ENCODE data around the gene GSTM5. TPM values are rescaled to one million over a fixed set of nuclear protein-coding genes. Genes with fewer than 3 reads are reported as not detected.
"Not testable (repeated sequence)": the region's sequence is repeated elsewhere in the genome, so short reads cannot be mapped to it uniquely, and the experiment has no call there.

GSTM5 gene
- polyA plus RNA-seq (2013, experiment 1 of 2): not detected
- not detected for polyA plus RNA-seq (2013, experiment 2 of 2)

DNA sequence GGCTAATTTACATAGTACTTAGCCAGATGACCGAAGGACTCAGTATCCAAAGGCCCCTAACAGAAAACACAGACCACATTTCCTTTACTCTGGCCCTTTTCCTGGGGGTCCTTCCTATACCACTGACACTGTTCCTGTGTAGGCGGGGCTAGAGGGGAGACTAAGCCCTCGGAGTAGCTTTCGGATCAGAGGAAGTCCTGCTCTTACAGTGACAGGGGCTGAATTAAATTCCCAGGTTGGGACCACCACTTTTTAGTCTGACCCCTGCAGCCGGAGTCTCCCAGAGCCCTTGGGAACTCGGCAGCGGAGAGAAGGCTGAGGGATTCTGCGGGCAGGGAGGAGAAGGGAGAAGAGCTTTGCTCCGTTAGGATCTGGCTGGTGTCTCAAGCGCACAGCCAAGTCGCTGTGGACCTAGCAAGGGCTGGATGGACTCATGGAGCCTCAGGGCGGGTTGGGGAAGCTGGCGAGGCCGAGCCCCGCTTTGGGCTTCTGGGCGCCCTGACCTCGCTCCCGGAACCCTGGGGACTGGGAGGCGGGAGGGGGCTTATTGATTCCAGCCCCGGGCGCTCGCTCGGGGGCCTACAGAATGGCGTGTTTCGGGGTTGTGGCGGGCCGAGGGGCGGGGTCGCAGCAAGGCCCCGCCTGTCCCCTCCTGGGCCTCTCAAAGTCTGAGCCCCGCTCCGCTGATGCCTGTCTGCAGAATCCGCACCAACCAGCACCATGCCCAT is at the start of gene GSTM5:
TSS of gene GSTM5 (plus strand) at position 659 of the 728 bp plus-strand sequence. CDS start at position 721, 62 bp downstream.
- not testable (repeated sequence) for H3K9me3 ChIP-seq (ENCODE audit: insufficient read depth, low read depth, low read length); H3K27ac ChIP-seq (ENCODE audit: low read depth, low read length); H3K4me3 ChIP-seq (ENCODE audit: low read length); H3K4me1 ChIP-seq (ENCODE audit: insufficient read depth, low read length); H3K9ac ChIP-seq (ENCODE audit: low read depth, low read length); H3K27me3 ChIP-seq (ENCODE audit: insufficient read depth, low read length); H3K36me3 ChIP-seq (ENCODE audit: insufficient read depth, low read length)
- WGBS: 92% methylated on average over 32 of the region's 33 CpGs

GRCh38 chr1:109664671-109665070 is 47.4 kb upstream of the GSTM5 start:
- Histone ChIP-seq H3K27me3 (ENCODE audit: insufficient read depth, low read length) (no peaks in the 10 kb centered on the region), H3K9me3 (ENCODE audit: insufficient read depth, low read depth, low read length) (no peaks in the 10 kb centered on the region), H3K4me1 (ENCODE audit: insufficient read depth, low read length) (peaks cover 7% of the 10 kb centered on the region), H3K4me3 (ENCODE audit: low read length) (no peak overlapping the region), H3K9ac (ENCODE audit: low read depth, low read length) (no peak overlapping the region), H3K27ac (ENCODE audit: low read depth, low read length) (no peak overlapping the region), H3K36me3 (ENCODE audit: insufficient read depth, low read length) (no peaks in the 10 kb centered on the region)
- no CpG with 5 or more reads among the region's 1 CpG for WGBS

DNA sequence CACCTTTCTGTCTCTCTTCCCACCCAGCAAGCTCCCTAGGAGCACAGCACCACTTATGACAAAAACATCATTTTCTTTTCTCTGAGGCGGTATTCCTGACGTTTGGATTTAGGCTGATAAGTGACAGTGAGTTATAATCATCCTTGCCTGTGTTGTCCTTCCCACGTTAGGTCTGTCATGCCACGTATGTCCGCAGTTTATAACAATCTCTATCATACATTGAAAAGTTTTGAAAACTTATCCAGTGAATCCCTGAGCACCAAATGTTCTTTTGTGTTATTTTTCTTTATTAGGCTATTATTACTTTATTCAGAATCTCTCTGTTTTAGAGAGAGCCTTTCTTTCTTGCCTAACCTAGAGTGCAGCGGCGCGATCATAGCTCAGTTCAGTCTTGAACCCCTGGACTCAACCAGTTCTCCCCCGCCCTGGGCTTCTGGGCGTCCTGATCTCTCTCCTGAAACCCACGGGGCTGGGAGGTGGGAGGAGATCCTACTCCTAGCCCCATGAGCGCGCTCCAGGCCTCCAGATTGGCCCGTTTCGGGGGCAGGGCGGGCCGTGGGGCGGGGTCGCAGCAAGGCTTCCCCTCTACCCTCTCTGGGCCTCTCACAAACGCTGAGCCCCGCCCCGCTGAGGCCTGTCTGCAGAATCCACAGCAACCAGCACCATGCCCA is 44.5 kb upstream of the GSTM5 start, which contains the start of gene GSTM2:
TSS of gene GSTM2 (plus strand) at position 606 of the 671 bp plus-strand sequence. CDS start at position 665, 59 bp downstream.
- Histone ChIP-seq H3K27ac (ENCODE audit: low read depth, low read length) (no peak within 1 kb of the TSS), H3K36me3 (ENCODE audit: insufficient read depth, low read length) (no peaks in the 10 kb centered on the region), H3K4me3 (ENCODE audit: low read length) (peak within 1 kb of the TSS; percentile 49), H3K27me3 (ENCODE audit: insufficient read depth, low read length) (no peaks in the 10 kb centered on the region), H3K4me1 (ENCODE audit: insufficient read depth, low read length) (peaks cover 7% of the 10 kb centered on the region), H3K9ac (ENCODE audit: low read depth, low read length) (no peak within 1 kb of the TSS), H3K9me3 (ENCODE audit: insufficient read depth, low read depth, low read length) (no peaks in the 10 kb centered on the region)
- 19% methylated on average over 21 of the region's 22 CpGs for WGBS

GRCh38 chr1:109668123-109668775 is 43.8 kb upstream of the GSTM5 start:
- Histone ChIP-seq H3K9ac (ENCODE audit: low read depth, low read length) (no peak overlapping the region), H3K4me1 (ENCODE audit: insufficient read depth, low read length) (peaks cover 7% of the 10 kb centered on the region), H3K36me3 (ENCODE audit: insufficient read depth, low read length) (no peaks in the 10 kb centered on the region), H3K27ac (ENCODE audit: low read depth, low read length) (no peak overlapping the region), H3K27me3 (ENCODE audit: insufficient read depth, low read length) (no peaks in the 10 kb centered on the region), H3K4me3 (ENCODE audit: low read length) (peak overlapping the region; percentile 49), H3K9me3 (ENCODE audit: insufficient read depth, low read depth, low read length) (no peaks in the 10 kb centered on the region)
- 24% methylated on average over 24 of the region's 26 CpGs for WGBS

GRCh38 chr1:109669246-109669948 is 42.7 kb upstream of the GSTM5 start:
- Histone ChIP-seq H3K4me3 (ENCODE audit: low read length) (no peak overlapping the region), H3K27ac (ENCODE audit: low read depth, low read length) (no peak overlapping the region), H3K36me3 (ENCODE audit: insufficient read depth, low read length) (no peaks in the 10 kb centered on the region), H3K9me3 (ENCODE audit: insufficient read depth, low read depth, low read length) (no peaks in the 10 kb centered on the region), H3K27me3 (ENCODE audit: insufficient read depth, low read length) (no peaks in the 10 kb centered on the region), H3K9ac (ENCODE audit: low read depth, low read length) (no peak overlapping the region), H3K4me1 (ENCODE audit: insufficient read depth, low read length) (peaks cover 7% of the 10 kb centered on the region)
- WGBS: 93% methylated on average over 22 of the region's 22 CpGs

DNA sequence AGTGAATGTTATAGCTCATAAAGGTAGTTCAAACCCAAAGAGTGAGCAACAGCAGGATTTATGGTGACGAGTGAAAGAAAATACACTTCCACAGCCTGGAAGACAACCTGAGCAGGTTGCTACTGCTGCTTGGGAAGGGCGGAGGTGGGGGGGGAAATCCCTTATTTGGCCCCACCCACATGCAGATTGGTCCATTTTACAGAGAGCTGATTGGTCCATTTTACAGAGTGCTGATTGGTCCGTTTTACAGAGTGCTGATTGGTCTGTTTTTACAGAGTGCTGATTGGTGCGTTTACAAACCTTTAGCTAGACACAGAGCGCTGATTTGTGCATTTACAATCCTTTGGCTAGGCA is 42.1 kb upstream of the GSTM5 start:
- 92% methylated on average over 4 of the region's 5 CpGs for WGBS
- H3K9ac ChIP-seq (ENCODE audit: low read depth, low read length): not testable (repeated sequence)

GRCh38 chr1:109671067-109671466 is 41.0 kb upstream of the GSTM5 start:
- H3K36me3 ChIP-seq (ENCODE audit: insufficient read depth, low read length): no peaks in the 10 kb centered on the region
- no peak overlapping the region for H3K4me3 ChIP-seq (ENCODE audit: low read length)
- H3K9me3 ChIP-seq (ENCODE audit: insufficient read depth, low read depth, low read length): no peaks in the 10 kb centered on the region
- peaks cover 7% of the 10 kb centered on the region for H3K4me1 ChIP-seq (ENCODE audit: insufficient read depth, low read length)
- no peaks in the 10 kb centered on the region for H3K27me3 ChIP-seq (ENCODE audit: insufficient read depth, low read length)
- no peak overlapping the region for H3K27ac ChIP-seq (ENCODE audit: low read depth, low read length)
- WGBS: 91% methylated on average over 5 of the region's 5 CpGs
- no peak overlapping the region for H3K9ac ChIP-seq (ENCODE audit: low read depth, low read length)

More for the DNA sequence above, 42.1 kb upstream of the GSTM5 start:
- not testable (repeated sequence) for H3K27me3 ChIP-seq (ENCODE audit: insufficient read depth, low read length); H3K4me3 ChIP-seq (ENCODE audit: low read length); H3K4me1 ChIP-seq (ENCODE audit: insufficient read depth, low read length); H3K36me3 ChIP-seq (ENCODE audit: insufficient read depth, low read length); H3K27ac ChIP-seq (ENCODE audit: low read depth, low read length); H3K9me3 ChIP-seq (ENCODE audit: insufficient read depth, low read depth, low read length)

- 93% methylated on average over 1 of the region's 2 CpGs for WGBS
- not testable (repeated sequence) for H3K4me1 ChIP-seq (ENCODE audit: insufficient read depth, low read length); H3K27me3 ChIP-seq (ENCODE audit: insufficient read depth, low read length); H3K9me3 ChIP-seq (ENCODE audit: insufficient read depth, low read depth, low read length); H3K27ac ChIP-seq (ENCODE audit: low read depth, low read length); H3K9ac ChIP-seq (ENCODE audit: low read depth, low read length); H3K4me3 ChIP-seq (ENCODE audit: low read length); H3K36me3 ChIP-seq (ENCODE audit: insufficient read depth, low read length)
Observed at GRCh38 chr1:109673861-109674260, 38.2 kb upstream of the GSTM5 start.

DNA sequence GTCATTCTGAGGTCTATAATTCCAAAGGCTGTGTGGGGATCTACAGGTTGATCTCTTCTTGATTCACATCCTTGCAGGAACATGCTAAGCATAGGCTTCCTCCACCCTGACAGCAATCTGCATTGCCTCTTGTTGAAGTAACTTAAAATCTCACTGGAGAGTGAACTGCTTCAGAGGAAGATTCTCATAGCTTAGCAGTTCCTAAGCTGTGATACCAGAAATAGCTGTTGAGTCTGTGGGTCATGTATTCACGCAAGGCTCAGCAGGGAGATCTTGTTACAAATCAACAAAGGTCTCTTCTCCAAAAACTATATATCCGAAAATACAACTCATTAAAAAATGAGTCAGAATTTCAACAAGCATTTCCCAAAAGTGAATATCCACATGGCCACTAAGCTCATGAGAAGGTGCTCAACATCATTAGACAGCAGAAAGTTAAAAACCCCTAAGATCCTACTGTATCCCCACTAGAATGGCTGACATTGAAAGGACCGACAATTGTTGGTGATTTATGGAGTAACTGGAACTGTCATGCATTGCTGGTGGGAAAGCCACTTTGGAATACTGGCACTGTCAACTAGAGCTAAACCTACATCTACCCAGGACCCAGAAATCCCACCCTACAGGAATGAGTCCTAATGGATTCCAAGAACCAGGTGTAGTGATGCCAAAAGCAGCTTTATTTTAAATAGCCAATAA is 35.2 kb upstream of the GSTM5 start:
- H3K9ac ChIP-seq (ENCODE audit: low read depth, low read length); H3K4me1 ChIP-seq (ENCODE audit: insufficient read depth, low read length); H3K27me3 ChIP-seq (ENCODE audit: insufficient read depth, low read length); H3K9me3 ChIP-seq (ENCODE audit: insufficient read depth, low read depth, low read length); H3K4me3 ChIP-seq (ENCODE audit: low read length); H3K36me3 ChIP-seq (ENCODE audit: insufficient read depth, low read length); H3K27ac ChIP-seq (ENCODE audit: low read depth, low read length): not testable (repeated sequence)
- WGBS: 84% methylated on average over 2 of the region's 3 CpGs

DNA sequence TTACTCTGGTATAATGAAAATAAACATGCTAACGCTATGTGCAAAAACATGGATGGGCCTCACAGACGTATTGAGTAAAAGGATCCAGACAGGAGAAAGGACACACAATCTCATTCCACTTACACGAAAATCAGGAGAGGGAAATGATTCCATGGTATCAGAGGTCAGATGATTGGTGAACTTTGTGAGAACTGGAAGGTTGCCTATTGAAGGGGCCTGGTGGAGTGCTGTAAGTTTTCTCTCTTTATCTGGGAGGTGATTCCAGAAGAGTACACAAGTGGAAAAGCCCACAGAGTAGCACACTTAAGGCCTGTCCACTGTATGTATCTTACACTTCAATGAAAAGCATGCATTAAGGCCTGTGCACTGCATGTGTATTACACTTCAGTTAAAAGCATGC is 34.6 kb upstream of the GSTM5 start:
- 90% methylated on average over 2 of the region's 3 CpGs for WGBS
- no peak overlapping the region for H3K27ac ChIP-seq (ENCODE audit: low read depth, low read length)
- no peak overlapping the region for H3K4me3 ChIP-seq (ENCODE audit: low read length)
- H3K27me3 ChIP-seq (ENCODE audit: insufficient read depth, low read length): no peaks in the 10 kb centered on the region
- no peaks in the 10 kb centered on the region for H3K9me3 ChIP-seq (ENCODE audit: insufficient read depth, low read depth, low read length)
- no peak overlapping the region for H3K9ac ChIP-seq (ENCODE audit: low read depth, low read length)
- no peaks in the 10 kb centered on the region for H3K36me3 ChIP-seq (ENCODE audit: insufficient read depth, low read length)
- no peaks in the 10 kb centered on the region for H3K4me1 ChIP-seq (ENCODE audit: insufficient read depth, low read length)
